Hepatocyte (in vitro differentiated cells): ENCODE data around the gene SDR42E1.

Experiments
- EZH2 ChIP-seq: fragments of 200-600 bp; sonication (generic); IDR thresholded peaks from 2 replicates; pipeline ENCODE4 v1.6.1; 2016; ENCODE audit warnings: antibody characterized with exemption, mild to moderate bottlenecking, borderline replicate concordance
- EZH2phosphoT487 ChIP-seq: fragments of 200-600 bp; sonication (generic); IDR thresholded peaks from one replicate; pipeline ENCODE4 v1.6.1; 2018; ENCODE audit warnings: antibody characterized with exemption, mild to moderate bottlenecking, low read depth, moderate library complexity; ENCODE audit not compliant: unreplicated experiment, severe bottlenecking
- TF ChIP-seq, protein P1 (sequence below): fragments of 200-600 bp; sonication (generic); IDR thresholded peaks from 2 replicates; pipeline ENCODE4 v1.5.1; 2016; ENCODE audit warnings: antibody characterized with exemption, mild to moderate bottlenecking; ENCODE audit not compliant: poor library complexity

DNA sequence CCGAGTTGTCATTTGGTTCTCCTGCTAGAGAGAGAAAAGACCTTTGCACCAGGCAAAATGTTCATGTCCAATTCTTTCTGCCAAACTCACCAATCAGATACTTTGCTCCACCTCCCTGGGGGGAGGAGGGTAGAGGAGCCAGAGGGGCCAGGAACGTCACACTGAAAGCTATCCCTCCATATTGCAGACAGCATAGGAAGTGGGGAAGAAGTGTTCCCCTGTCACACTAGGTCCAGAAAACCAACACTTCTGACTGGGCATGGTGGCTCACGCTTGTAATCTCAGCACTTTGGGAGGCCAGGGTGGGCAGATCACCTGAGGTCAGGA is 33.3 kb upstream of the SDR42E1 start:
- TF ChIP-seq, protein P1, sequence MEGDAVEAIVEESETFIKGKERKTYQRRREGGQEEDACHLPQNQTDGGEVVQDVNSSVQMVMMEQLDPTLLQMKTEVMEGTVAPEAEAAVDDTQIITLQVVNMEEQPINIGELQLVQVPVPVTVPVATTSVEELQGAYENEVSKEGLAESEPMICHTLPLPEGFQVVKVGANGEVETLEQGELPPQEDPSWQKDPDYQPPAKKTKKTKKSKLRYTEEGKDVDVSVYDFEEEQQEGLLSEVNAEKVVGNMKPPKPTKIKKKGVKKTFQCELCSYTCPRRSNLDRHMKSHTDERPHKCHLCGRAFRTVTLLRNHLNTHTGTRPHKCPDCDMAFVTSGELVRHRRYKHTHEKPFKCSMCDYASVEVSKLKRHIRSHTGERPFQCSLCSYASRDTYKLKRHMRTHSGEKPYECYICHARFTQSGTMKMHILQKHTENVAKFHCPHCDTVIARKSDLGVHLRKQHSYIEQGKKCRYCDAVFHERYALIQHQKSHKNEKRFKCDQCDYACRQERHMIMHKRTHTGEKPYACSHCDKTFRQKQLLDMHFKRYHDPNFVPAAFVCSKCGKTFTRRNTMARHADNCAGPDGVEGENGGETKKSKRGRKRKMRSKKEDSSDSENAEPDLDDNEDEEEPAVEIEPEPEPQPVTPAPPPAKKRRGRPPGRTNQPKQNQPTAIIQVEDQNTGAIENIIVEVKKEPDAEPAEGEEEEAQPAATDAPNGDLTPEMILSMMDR, result no peak
- TF ChIP-seq EZH2 (no peak), EZH2phosphoT487 (no peak)
